ENCODE results near the gene ECI1.

Gene ECI1

GRCh38 chr16:2209258-2210008 lies 42.0 kb downstream of the ECI1 start:
- no peak for TF ChIP-seq CTCF (IDR thresholded peaks at IDR 0.05; ENCODE audit: control insufficient read depth, insufficient read depth, low read depth, low read length, missing control alignments)
- no peak for DNase-seq (ENCODE audit: low read depth)
- H3K4me3 ChIP-seq (ENCODE audit: control insufficient read depth, low read depth, low read length), result no peak overlapping the region

GRCh38 chr16:2208772-2209171 lies 42.6 kb downstream of the ECI1 start:
- no peak for TF ChIP-seq CTCF (IDR thresholded peaks at IDR 0.05; ENCODE audit: control insufficient read depth, insufficient read depth, low read depth, low read length, missing control alignments)
- DNase-seq (ENCODE audit: low read depth), result no peak

GRCh38 chr16:2208308-2208707 lies 43.1 kb downstream of the ECI1 start:
- DNase-seq (ENCODE audit: low read depth), result no peak
- H3K4me3 ChIP-seq (ENCODE audit: control insufficient read depth, low read depth, low read length), result no peak overlapping the region
- TF ChIP-seq CTCF (IDR thresholded peaks at IDR 0.05; ENCODE audit: control insufficient read depth, insufficient read depth, low read depth, low read length, missing control alignments), result no peak

More at GRCh38 chr16:2208772-2209171, 42.6 kb downstream of the ECI1 start:
- H3K4me3 ChIP-seq (ENCODE audit: control insufficient read depth, low read depth, low read length), result no peak overlapping the region

GRCh38 chr16:2207872-2208271 lies 43.5 kb downstream of the ECI1 start:
- no peak for TF ChIP-seq CTCF (IDR thresholded peaks at IDR 0.05; ENCODE audit: control insufficient read depth, insufficient read depth, low read depth, low read length, missing control alignments)
- DNase-seq (ENCODE audit: low read depth), result no peak
- H3K4me3 ChIP-seq (ENCODE audit: control insufficient read depth, low read depth, low read length), result no peak overlapping the region

- no peak for DNase-seq (ENCODE audit: low read depth)
- no peak overlapping the region for H3K4me3 ChIP-seq (ENCODE audit: control insufficient read depth, low read depth, low read length)
- no peak for TF ChIP-seq CTCF (IDR thresholded peaks at IDR 0.05; ENCODE audit: control insufficient read depth, insufficient read depth, low read depth, low read length, missing control alignments)
Observed at GRCh38 chr16:2206780-2207433, 44.5 kb downstream of the ECI1 start.

- TF ChIP-seq CTCF (IDR thresholded peaks at IDR 0.05; ENCODE audit: control insufficient read depth, insufficient read depth, low read depth, low read length, missing control alignments), result no peak
Observed at GRCh38 chr16:2206420-2206779, 45.0 kb downstream of the ECI1 start.

More at GRCh38 chr16:2206420-2206779, 45.0 kb downstream of the ECI1 start:
- peak overlapping the region; percentile 76 for H3K4me3 ChIP-seq (ENCODE audit: control insufficient read depth, low read depth, low read length)
- no peak for DNase-seq (ENCODE audit: low read depth)
